ENCODE measurements around the gene ATE1.
"Not testable (repeated sequence)": the region's sequence is repeated elsewhere in the genome, so short reads cannot be mapped to it uniquely, and the experiment has no call there.

ATE1 gene

DNA sequence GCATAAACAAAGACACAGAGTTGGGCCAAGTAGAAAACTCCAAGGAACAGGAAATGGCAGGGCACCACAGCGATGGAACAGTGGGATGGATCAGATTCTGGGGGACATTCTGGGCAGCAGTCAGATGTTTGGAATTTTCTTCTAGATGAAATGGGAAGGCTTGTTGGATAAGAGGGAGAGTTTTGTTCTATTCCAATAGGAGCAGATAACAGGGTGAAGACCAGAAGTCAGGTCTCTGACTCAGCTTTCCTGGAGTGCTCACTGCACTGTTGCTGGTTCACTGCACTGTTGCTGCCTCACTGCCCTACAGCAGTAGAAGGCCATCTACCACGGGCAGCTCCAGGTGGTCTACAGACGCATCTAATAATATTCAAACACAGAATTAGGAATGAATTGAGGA, 135.6 kb downstream of the ATE1 start:
- DNase-seq (ENCODE audit: low read depth in 2 of 2, low spot score in 1 of 2): no peak

DNA sequence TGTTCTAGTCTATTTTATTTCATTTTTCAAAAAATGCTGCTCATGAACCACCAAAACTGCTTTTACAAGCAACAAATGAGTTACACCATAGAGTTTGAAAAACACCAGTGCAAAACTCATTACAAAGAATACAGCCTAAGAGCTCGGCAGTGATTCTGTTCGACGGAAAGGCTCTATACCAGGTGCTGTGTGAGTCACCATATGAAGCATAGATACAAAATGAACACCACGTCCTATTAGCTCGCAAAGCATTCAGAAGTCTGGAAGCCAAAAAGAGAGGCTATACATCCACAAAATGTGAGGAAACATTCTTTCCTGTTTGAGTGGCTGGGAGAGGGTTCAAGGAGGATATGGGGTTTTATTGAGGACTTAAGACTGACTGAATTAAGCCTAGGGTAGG, 136.1 kb downstream of the ATE1 start:
- no peak for DNase-seq (ENCODE audit: low read depth in 2 of 2, low spot score in 1 of 2)

DNA sequence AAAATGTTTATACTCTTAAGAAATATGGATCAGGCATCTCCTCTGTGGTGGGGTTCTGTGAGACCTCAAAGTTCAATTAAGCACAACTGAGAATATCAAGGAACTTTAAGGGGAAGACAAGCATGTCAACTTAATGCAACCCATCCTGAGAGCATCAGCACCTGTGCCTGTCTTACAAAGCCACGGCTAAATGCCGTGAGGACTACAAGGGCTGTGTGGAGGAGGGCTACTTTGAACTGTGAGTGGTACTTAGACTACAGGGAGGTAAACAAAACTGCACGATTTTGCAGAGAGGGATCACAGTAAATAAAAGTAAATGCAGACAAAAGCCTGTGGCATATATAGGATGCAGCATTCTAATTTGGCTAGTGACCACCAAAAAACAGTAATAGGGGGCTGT, 139.1 kb downstream of the ATE1 start:
- DNase-seq (ENCODE audit: low read depth in 2 of 2, low spot score in 1 of 2): no peak

DNA sequence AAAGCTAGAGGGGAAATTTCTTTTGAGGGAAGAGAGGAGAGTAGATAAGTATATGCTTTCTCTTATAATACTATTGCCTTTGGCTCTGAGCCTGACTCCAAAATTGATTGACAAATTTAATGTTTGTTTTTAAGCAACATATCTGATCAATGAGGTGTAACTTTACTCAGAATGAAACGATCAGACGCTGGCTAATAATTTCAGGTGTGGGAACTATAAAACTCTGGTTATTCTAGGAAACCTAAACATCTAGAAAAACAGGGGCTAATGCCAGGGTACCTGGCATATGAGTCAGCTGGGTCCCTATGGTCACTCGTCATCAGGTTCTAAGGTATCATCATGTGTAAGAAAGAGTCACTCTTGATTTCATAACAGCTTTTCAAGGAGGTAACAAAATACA, 139.7 kb downstream of the ATE1 start:
- DNase-seq (ENCODE audit: low read depth in 2 of 2, low spot score in 1 of 2): no peak

DNA sequence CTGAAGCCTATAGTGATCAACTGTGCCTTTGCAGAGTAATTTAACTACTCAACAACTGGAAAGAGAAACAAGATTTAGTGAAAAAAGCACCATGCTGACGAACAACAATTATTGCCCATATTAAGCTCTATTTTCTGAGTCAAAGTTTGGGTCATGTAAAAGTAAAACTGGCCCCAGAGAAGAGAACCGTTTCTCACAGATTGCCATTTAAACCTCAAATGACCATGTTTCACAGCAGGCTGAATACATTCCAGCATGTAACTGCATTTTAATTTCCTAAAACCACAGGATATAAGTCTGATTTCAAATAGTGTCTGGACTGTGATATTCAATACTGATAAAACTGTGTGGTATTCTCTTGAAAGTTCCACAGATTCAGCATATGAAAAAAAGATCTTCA, 140.7 kb downstream of the ATE1 start:
- no peak for DNase-seq (ENCODE audit: low read depth in 2 of 2, low spot score in 1 of 2)

DNA sequence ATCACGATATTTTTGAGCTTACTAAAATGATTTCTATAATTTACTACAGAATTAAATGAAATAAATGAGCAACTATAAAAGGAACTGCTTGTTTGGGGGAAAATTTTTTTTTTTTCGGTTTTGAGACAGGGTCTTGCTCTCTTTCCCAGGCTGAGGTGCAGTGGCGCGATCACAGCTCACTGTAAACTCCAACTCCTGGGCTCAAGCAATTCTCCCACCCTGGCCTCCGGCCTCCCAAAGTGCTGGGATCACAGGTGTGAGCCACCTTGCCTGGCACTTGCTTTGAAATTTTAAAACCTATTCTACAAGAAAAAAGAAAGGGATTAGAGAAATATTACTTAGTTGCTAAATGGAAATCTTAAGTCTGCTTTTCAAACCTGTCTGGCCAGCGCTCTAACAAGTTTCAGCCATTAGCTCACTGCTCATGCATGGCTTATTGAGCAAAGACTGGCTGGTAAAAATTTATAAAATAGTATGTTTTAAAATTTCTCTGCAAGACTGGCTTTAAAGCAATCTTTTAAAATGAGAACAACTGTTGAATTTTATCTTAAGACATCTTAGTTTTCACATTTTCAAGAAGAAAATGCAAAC, 144.0 kb downstream of the ATE1 start:
- no peak for DNase-seq (ENCODE audit: low read depth in 2 of 2, low spot score in 1 of 2)

DNA sequence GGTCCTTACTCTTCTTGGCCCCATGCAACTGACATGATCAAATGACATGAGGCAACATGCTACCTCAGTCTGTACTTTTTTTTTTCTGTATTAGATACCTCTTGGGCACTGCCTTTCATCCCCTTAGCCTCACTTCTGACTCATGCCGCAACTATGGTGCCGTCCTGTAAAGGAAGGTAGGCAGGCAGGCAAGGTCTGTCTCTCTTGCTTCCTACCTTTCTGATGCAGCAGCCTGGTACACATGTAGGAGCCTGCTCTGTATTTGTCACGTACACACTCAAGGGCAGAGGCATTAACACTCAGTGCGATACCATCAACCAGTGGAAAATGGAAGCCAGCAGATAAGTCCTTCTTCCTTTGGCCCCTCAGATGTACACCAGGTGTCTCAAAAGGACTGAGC, 146.7 kb downstream of the ATE1 start:
- DNase-seq (ENCODE audit: low read depth in 2 of 2, low spot score in 1 of 2): no peak

DNA sequence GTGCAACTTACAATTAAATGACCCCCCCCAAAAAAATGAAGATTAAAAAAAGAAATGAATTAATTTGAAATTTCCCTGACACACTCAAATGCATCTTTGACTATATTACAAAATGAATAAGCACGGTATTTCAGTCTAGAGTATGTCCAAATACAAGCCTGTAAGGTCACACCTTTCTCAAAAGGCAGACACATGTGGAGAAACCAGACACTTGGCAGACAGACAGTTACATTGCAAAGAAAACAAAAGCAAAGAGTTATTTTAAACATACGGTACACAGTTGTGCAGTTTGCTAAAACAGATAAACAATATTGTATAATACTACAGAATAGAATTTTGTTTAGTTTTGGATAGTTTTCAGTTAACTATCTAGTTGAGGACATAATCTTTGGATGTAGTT, 153.0 kb downstream of the ATE1 start:
- DNase-seq (ENCODE audit: low read depth in 2 of 2, low spot score in 1 of 2): no peak

DNA sequence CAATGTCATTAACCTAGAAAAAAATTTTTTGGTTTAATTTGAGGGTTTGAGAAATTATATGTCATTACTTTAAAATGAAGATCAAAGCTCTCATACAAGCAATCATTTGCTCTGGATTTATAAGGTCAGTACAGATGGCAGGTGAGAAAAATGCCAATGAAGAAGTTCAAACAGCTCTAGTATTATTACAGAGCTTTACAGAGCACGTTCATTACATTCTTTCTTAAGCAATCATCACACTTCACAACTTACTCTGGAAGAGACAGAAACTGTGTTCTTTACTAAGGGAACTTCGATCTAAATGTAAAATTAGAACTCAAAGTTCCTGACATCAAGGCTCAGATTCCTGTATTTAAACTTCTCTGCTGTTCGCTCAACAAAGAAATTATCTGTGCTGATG, 153.4 kb downstream of the ATE1 start:
- no peak for DNase-seq (ENCODE audit: low read depth in 2 of 2, low spot score in 1 of 2)

DNA sequence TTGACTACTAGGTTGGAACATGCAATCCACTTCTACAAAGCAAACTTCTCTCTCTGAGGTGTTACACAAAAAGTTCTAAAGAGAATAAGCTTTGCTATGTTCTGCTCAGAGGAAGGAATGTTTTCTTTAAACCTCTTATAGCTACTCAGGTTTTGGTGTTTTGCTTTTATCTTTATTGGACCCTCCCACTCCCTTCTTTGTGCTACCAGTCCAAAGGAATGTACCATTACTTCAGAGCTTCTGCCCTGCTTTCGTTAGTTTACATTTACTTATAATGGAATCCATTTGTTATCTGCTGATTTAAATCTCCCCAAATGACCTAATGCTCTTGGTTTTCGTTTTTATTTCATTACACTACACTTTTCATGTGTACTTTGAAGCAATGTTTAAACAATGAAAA, 154.9 kb downstream of the ATE1 start:
- no peak for DNase-seq (ENCODE audit: low read depth in 2 of 2, low spot score in 1 of 2)

DNA sequence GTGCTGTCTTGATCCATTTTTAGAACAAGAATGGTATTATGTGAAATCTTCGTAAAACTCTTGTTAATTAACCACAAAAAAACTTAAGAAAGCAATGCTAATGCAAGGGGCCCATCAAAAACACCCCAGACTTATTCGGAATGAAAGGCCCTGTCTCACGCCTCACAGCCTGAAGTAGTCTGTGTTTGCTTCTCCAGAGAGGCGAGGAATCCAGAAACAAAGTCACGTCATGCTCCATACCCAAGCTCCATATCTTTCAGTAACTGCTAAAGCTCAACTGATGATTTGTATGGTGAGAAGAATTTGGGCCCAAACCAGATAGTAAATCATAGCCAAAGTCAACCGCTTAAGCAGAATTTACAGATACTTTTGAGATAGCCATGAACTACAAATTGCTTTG, 155.4 kb downstream of the ATE1 start:
- no peak for DNase-seq (ENCODE audit: low read depth in 2 of 2, low spot score in 1 of 2)

DNA sequence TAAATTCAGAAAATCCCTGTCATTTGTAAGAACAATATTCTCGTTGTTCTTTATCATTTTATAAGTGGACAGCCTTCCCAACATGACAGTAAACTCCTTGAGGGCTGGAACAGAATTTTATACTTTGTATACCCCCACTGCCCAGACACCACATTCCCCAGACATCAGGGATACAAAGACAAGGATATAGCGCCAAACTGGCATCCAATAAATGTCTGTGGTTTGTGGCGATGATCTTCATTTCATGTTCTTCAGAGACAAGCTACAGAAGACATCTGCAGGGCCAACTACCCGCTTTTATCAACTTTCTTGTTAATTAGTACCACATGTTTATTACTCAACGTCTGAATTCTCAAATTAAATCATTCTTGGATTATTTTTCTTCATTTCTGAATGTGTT, 155.9 kb downstream of the ATE1 start:
- no peak for DNase-seq (ENCODE audit: low read depth in 2 of 2, low spot score in 1 of 2)

DNA sequence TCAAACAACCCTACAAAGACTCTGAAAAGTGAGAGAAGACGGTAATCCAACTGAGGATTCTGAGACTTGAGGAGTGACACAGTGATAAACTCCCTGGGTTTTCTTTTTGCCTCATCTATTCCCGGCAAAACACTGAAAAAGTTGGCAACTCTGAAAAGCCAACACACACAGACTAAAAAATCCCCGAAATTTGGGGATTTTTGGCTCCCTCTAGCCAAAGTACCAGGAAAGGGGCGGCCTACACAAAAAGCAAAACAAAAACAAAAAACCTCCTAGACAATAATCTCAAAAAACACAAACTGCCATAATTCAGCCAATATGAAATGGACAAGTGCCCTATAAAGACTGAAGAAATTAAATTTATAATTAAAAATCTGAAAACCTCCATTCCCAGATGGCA, 161.4 kb downstream of the ATE1 start:
- DNase-seq (ENCODE audit: low read depth in 2 of 2, low spot score in 1 of 2): no peak

DNA sequence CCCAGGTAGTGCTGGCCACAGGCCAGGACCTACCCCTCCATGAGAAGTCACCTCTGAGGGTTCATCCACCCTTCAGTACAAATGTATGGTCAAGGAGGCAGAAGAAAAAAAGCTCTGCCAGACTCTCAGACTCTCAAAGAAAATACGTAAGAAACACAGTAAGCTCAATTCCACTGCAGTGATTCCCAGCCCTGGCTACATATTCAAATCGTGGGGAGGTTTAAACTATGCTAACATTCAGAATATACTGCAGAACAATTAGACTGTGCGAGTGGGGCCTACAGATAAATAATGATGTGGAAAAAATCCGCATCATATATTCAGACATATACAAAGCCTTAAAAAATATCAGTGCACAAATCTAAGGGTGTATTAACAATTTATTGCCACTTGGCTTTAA, 162.6 kb downstream of the ATE1 start:
- no peak for DNase-seq (ENCODE audit: low read depth in 2 of 2, low spot score in 1 of 2)

DNA sequence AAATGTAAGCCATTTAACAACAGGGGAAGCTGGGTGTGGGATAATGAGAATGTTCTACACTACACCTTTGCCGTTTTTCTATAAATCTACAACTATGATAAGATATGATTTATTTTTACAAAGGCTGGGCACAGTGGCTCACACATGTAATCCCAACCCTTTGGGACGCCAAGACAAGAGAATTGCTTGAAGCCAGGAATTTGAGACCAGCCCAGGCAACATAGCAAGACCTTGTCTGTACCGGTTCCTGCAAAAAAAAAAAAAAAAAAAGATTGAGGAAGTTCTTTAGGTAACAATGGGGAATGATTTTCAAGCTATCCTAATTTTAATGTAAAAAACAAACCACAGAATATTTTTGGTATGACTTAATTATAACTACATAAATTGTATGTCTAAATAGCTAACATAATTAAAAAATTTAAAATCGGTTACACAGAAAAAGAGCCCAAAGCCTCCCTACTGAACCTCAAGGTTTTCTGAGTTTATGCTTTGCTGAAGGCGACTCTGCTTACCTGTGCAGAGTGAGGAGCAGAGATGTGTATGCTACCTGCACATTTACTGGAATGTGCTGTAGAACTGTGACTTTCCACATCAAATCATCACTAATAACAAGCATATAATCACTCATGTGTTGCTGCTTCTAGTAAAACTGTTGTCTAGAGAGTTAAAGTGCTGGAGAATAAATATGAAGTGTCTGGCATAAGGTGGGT, 163.4 kb downstream of the ATE1 start:
- no peak for DNase-seq (ENCODE audit: low read depth in 2 of 2, low spot score in 1 of 2)

DNA sequence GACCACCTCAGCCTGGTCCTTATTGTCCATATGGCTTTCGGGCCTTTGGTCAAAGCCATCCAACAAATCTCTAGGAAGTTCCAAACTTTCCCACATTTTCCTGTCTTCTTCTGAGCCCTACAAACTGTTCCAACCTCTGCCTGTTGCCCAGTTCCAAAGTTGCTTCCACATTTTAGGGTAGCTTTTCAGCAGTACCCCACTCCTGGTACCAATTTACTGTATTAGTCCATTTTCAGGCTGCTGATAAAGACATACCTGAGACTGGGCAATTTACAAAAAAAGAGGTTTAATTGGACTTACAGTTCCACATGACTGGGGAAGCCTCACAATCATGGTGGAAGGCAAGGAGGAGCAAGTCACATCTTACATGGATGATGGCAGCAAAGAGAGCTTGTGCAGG, 170.6 kb downstream of the ATE1 start:
- not testable (repeated sequence) for DNase-seq (ENCODE audit: low read depth in 2 of 2, low spot score in 1 of 2)

DNA sequence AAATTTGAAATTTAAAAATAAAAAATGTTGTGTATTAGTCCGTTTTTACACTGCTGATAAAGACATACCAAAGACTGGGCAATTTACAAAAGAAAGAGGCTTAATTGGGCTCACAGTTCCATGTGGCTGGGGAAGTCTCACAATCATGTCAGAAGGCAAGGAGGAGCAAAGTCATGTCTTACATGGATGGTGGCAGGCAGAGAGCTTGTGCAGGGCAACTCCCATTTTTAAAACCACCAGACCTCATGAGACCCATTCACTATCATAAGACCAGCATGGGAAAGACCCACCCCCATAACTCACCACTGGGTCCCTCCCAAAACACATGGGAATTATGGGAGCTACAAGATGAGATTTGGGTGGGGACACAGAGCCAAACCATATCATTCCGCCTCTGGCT, 172.3 kb downstream of the ATE1 start:
- DNase-seq (ENCODE audit: low read depth in 2 of 2, low spot score in 1 of 2): not testable (repeated sequence)

DNA sequence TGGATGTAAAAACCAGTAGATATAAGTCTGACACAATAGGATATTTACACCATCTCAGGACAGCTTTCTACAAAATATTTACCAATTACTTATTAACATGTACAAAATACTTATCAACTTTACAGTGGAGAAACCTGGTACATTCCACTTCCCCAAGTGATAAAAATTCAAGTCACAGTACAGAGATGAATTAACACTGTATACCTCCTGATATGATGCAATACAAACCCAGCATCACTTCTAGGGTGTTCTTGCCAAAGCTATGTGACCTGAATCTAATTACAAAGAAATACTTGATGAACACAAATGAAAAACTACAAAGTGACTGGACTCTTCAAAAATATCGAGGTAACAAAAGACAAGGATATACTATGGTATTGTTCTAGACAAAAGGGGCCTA, 173.2 kb downstream of the ATE1 start:
- no peak for DNase-seq (ENCODE audit: low read depth in 2 of 2, low spot score in 1 of 2)

DNA sequence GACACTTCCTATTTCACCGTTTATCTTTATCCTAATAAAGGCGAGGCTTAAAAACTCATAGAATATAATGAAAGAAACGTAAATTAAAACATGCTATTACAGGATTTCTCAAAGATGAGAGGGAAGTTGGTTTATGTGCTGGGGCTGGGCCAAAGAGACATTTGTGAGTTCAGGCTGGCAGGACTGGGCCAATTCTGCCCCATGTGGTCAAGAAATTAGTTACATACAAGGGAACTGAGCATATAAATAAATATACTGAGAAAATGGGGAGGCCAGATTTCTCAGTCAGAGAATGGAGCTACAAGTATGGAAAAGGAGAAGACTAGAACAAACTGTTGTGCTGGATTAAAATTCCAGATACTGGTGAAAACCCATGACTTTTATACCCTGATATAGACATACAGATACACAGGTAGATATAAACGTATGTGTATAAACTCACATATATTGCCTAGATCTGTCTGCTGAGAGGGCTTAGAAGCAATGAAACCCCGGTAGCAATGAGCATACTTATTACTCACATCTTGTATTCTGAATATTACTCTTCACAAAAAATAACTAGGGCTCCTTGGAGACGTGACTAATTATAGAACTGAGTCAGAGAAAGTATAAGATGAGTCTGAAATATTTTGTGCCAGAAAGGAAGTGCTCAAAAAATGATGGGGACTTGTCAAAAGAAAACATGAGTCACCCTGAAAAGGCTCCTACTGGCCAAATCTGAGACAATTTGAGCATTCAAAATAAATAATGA, 173.9 kb downstream of the ATE1 start:
- no peak for DNase-seq (ENCODE audit: low read depth in 2 of 2, low spot score in 1 of 2)

DNA sequence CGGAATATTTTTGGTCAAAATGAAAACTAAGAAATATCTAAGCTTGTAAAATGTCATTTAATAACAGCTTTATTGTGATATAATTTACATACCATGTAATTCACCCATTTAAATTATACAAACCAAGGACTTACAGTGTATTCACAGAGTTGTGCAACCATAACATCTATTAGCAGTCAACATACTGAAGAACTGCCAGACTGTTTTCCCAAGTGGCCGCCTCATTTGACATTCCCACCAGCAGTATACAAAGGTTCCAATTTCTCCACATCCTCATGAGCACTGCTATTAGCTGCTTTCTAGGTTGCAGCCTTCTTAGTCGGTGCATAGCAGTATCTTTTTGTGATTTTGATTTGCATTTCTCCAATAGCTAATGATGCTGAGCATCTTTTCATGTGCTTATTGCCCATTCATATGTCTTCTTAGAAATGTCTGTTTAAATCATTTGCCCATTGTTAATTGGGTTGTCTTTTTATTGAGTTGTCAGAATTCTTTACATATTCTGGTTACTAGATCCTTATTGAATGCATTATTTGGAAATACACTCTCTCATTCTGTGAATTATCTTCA, 176.6 kb downstream of the ATE1 start:
- DNase-seq (ENCODE audit: low read depth in 2 of 2, low spot score in 1 of 2): no peak

DNA sequence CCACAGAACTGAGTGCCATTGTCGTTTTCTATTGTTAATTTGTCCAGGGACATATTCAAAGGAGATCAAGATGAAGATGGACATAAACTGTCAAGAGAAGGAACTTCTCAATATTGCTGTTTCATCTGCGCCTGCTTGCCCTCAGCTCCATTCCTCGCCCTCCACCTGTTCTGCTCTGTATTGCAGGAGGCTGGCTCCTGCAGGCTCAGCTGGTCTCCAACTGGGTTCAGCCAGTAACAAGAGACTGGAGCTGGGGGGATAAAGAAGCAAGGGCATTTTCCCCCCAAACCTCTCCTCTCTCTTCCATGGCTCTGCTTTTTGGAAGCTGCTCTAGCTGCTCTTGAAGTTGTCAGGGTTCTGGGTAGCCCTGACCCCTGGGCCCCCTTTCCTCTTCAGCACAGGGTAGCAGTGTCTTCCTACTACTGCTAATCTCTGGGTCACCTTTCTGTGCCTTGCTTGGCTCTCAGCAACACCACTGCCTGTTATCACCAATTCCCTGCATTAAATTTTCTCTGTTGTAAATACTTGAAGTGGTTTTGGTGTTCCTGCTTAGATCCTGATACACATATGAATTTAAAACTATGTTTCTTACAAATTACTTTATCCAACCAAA, 180.6 kb downstream of the ATE1 start:
- no peak for DNase-seq (ENCODE audit: low read depth in 2 of 2, low spot score in 1 of 2)

DNA sequence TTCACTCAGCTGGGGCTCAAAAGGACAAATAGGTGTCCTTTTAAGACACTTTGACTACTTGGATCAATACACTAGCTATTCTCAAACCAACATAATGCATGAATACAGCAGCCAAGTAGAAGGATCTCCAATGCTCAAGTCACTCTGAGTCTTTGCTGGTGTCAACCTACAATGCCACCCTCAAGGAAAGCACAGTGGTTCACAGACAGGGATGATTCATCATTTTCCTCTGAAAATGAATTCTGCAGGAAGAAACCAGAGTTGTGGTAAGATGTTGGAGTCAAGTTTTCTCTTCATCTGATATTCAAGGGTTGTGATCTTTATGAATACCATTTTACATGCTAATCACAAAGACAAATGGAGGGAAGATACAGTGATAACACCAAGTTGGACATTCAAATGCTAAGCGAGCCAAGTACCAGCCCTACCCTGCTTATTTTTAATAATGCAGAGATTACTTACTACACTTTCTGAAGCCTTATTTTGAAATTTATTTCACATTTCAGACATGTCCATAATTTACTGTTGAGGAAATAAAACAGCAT, 186.5 kb downstream of the ATE1 start:
- no peak for DNase-seq (ENCODE audit: low read depth in 2 of 2, low spot score in 1 of 2)
